GM19099 (cell line): Measurements from ENCODE around the gene KLHL25.

ENCODE experiments used
- POLR2A ChIP-seq: IDR thresholded peaks from 3 replicates; pipeline ENCODE4 v1.6.1; 2011; ENCODE audit warnings: low read depth; ENCODE audit not compliant: insufficient read length; ENCODE audit errors: extremely low read depth

The KLHL25 gene

GRCh38 chr15:85768595-85769168 lies 26.0 kb downstream of the KLHL25 start:
- TF ChIP-seq POLR2A, result no peak

GRCh38 chr15:85767785-85768529 lies 26.8 kb downstream of the KLHL25 start:
- TF ChIP-seq POLR2A, result no peak

- no peak for TF ChIP-seq POLR2A
These were observed 28.5 kb downstream of the KLHL25 start for GRCh38 chr15:85766001-85766831.

- TF ChIP-seq POLR2A, result no peak
These were observed 30.0 kb downstream of the KLHL25 start for GRCh38 chr15:85764649-85765277.

- TF ChIP-seq POLR2A, result no peak
These were observed 30.8 kb downstream of the KLHL25 start for GRCh38 chr15:85763673-85764633.

- TF ChIP-seq POLR2A, result no peak
These were observed 31.6 kb downstream of the KLHL25 start for GRCh38 chr15:85763157-85763556.

GRCh38 chr15:85762756-85763127 lies 32.0 kb downstream of the KLHL25 start:
- no peak for TF ChIP-seq POLR2A

GRCh38 chr15:85762039-85762755 lies 32.5 kb downstream of the KLHL25 start:
- no peak for TF ChIP-seq POLR2A

- TF ChIP-seq POLR2A, result no peak
These were observed 33.1 kb downstream of the KLHL25 start for GRCh38 chr15:85761635-85762034.

- no peak for TF ChIP-seq POLR2A
These were observed 34.0 kb downstream of the KLHL25 start for GRCh38 chr15:85760531-85761371.

GRCh38 chr15:85760049-85760448 lies 34.7 kb downstream of the KLHL25 start:
- TF ChIP-seq POLR2A, result no peak

- no peak for TF ChIP-seq POLR2A
These were observed 35.3 kb downstream of the KLHL25 start for GRCh38 chr15:85759376-85759775.

- TF ChIP-seq POLR2A, result no peak
These were observed 36.1 kb downstream of the KLHL25 start for GRCh38 chr15:85758655-85758978.
